NB4 (cell line): ENCODE measurements around the gene TNFRSF25.
A peak's percentile ranks its signal among the peaks of the same experiment; 100 is the strongest.

ENCODE experiments used
- DNase-seq: peaks from one replicate; pipeline ENCODE4 v3.0.0; 2010; ENCODE audit warnings: low read depth
- H3K4me3 ChIP-seq: one replicate; pipeline ENCODE4 v1.5.1; 2011; ENCODE audit warnings: mild to moderate bottlenecking, low read depth, low read length, moderate library complexity
- CTCF ChIP-seq: IDR thresholded peaks from one replicate; pipeline ENCODE4 v1.5.1; 2012; ENCODE audit warnings: low read depth, low read length
- MYC ChIP-seq: IDR thresholded peaks from 2 replicates; pipeline ENCODE4 v1.6.1; 2011; ENCODE audit warnings: low read depth, low read length
- POLR2A ChIP-seq: IDR thresholded peaks from 2 replicates; pipeline ENCODE4 v1.6.1; 2011; ENCODE audit warnings: mild to moderate bottlenecking; ENCODE audit not compliant: insufficient read length; ENCODE audit errors: extremely low read depth
- TF ChIP-seq, protein P1 (sequence below): IDR thresholded peaks from 2 replicates; pipeline ENCODE4 v1.6.1; 2011; ENCODE audit warnings: low read depth, low read length

The TNFRSF25 gene

DNA sequence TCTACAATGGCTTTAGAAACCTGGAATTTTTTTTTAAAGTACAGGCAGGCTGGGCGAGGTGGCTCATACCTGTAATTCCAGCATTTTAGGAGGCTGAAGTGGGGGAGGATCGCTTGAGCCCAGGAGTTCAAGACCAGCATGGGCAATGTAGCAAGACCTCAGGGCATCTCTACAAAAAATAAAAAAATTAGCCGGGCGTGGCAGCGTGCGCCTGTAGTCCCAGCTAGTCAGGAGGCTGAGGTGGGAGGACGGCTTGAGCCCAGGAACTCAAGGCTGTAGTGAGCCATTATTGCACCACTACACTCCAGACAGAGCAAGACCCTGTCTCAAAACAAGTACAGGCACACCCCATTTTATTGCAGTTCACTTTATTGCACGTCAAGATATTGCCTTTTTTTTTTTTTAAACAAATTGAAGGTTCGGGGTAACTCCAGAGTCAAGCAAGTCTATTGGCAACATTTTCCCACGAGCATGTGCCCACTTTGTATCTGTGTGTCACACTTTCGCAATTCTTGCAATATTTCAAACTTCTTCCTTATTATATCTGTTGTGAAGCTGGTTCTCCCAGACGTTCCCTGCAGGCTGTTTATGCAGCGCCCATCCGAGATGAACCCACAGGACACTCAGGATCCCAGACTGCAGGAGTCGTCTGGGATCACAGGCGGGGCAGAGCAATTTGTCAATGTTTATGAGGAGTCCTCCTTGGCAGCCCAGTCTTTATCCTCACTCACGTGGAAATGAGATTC is 50.9 kb downstream of the TNFRSF25 start:
- H3K4me3 ChIP-seq = no peak overlapping the region
- no peak for TF ChIP-seq POLR2A
- TF ChIP-seq CTCF = no peak
- TF ChIP-seq, protein P1, sequence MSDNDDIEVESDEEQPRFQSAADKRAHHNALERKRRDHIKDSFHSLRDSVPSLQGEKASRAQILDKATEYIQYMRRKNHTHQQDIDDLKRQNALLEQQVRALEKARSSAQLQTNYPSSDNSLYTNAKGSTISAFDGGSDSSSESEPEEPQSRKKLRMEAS = peak; percentile 50; the same call in 1 of the 2 replicates
- peak; percentile 57; the same call in 1 of the 2 replicates for TF ChIP-seq MYC
- peak; percentile 58 for DNase-seq

DNA sequence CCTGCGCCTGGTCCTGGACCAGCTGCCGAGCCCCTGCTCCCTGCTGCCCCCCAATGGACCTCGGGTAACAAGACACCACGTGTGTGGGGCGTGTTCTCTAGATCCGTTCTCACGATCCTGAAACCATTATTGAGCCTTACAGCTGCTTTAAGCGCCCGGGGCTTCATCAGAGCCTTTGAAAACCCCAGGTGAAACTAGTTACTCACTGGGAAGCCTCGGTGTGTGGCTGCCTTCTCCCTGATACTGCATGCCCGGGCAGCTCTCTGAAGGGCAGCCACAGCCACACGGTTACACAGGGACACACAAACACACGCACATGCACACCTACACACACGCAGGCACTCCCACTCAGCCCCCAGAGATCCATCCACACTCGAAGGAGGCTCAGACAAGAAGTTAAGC is 51.5 kb downstream of the TNFRSF25 start:
- no peak overlapping the region for H3K4me3 ChIP-seq
- peak; percentile 68 for DNase-seq
- no peak for TF ChIP-seq POLR2A
- TF ChIP-seq CTCF = peak; percentile 82
- peak; percentile 86 for TF ChIP-seq MYC
- TF ChIP-seq, protein P1 = peak; percentile 96

- no peak overlapping the region for H3K4me3 ChIP-seq
- TF ChIP-seq, protein P1 = no peak
- TF ChIP-seq POLR2A (no peak), MYC (no peak), CTCF (no peak)
- DNase-seq = no peak
Observed at GRCh38 chr1:6412896-6413295, 53.1 kb downstream of the TNFRSF25 start.
